ENCODE results near the gene CTNND1.

CTNND1 gene

DNA sequence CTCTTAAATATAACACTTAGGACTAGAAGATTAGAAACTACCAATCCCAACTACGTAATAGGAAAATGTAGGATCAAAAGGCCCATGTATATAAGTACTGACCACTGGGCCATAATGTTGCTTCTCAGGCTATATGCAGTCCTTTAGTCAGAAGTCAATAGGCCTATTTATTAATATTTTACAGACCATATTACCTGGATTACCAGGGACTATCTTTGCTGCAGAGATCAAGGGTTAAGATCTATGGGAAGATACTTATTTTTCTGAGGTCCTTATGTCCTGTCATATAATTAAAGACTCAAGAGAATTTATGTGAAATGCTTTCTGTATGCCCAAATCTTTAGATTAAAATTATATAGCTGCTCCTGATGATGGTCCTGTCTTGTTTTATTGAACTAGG, 57.2 kb downstream of the CTNND1 start:
- no peak overlapping the region for H3K27ac ChIP-seq (ENCODE audit: low read depth, low read length)
- H4K20me1 ChIP-seq (ENCODE audit: low read depth, low read length), result no peaks in the 10 kb centered on the region
- TF ChIP-seq EZH2phosphoT487 (conservative IDR thresholded peaks at IDR 0.05; ENCODE audit: low read length), result no peak
- TF ChIP-seq, protein P1, sequence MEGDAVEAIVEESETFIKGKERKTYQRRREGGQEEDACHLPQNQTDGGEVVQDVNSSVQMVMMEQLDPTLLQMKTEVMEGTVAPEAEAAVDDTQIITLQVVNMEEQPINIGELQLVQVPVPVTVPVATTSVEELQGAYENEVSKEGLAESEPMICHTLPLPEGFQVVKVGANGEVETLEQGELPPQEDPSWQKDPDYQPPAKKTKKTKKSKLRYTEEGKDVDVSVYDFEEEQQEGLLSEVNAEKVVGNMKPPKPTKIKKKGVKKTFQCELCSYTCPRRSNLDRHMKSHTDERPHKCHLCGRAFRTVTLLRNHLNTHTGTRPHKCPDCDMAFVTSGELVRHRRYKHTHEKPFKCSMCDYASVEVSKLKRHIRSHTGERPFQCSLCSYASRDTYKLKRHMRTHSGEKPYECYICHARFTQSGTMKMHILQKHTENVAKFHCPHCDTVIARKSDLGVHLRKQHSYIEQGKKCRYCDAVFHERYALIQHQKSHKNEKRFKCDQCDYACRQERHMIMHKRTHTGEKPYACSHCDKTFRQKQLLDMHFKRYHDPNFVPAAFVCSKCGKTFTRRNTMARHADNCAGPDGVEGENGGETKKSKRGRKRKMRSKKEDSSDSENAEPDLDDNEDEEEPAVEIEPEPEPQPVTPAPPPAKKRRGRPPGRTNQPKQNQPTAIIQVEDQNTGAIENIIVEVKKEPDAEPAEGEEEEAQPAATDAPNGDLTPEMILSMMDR (IDR thresholded peaks at IDR 0.05; ENCODE audit: insufficient read depth, low read length, poor library complexity, severe bottlenecking), result no peak
- H3K4me2 ChIP-seq (ENCODE audit: low read depth, low read length, poor library complexity, severe bottlenecking), result no peak overlapping the region
- H3K36me3 ChIP-seq (ENCODE audit: low read length), result no peaks in the 10 kb centered on the region
- no peak overlapping the region for H2AFZ ChIP-seq (ENCODE audit: low read depth, low read length, severe bottlenecking)
- no peak overlapping the region for H3K9ac ChIP-seq (ENCODE audit: low read length)
- no peak overlapping the region for H3K4me3 ChIP-seq (ENCODE audit: insufficient read depth, low read length, poor library complexity, severe bottlenecking)
- no peaks in the 10 kb centered on the region for H3K27me3 ChIP-seq (ENCODE audit: low read length)
- H3K9me2 ChIP-seq (replicated peaks; ENCODE audit: insufficient read depth, low read length), result no peaks in the 10 kb centered on the region
- H3F3A ChIP-seq (ENCODE audit: insufficient read depth), result no peaks in the 10 kb centered on the region
- no peaks in the 10 kb centered on the region for H3K79me2 ChIP-seq (ENCODE audit: insufficient read depth, low read length)
- no peaks in the 10 kb centered on the region for H3K9me3 ChIP-seq (ENCODE audit: insufficient read depth, low read length)

- no peaks in the 10 kb centered on the region for H3K36me3 ChIP-seq (ENCODE audit: low read length)
- no peak for TF ChIP-seq EZH2phosphoT487 (conservative IDR thresholded peaks at IDR 0.05; ENCODE audit: low read length)
- TF ChIP-seq, protein P1 (IDR thresholded peaks at IDR 0.05; ENCODE audit: insufficient read depth, low read length, poor library complexity, severe bottlenecking), result no peak
- no peaks in the 10 kb centered on the region for H3K27me3 ChIP-seq (ENCODE audit: low read length)
- no peaks in the 10 kb centered on the region for H3K9me2 ChIP-seq (replicated peaks; ENCODE audit: insufficient read depth, low read length)
- no peak overlapping the region for H3K9ac ChIP-seq (ENCODE audit: low read length)
- no peaks in the 10 kb centered on the region for H3F3A ChIP-seq (ENCODE audit: insufficient read depth)
- H4K20me1 ChIP-seq (ENCODE audit: low read depth, low read length), result no peaks in the 10 kb centered on the region
- H3K79me2 ChIP-seq (ENCODE audit: insufficient read depth, low read length), result no peaks in the 10 kb centered on the region
- no peak overlapping the region for H3K4me2 ChIP-seq (ENCODE audit: low read depth, low read length, poor library complexity, severe bottlenecking)
- H3K9me3 ChIP-seq (ENCODE audit: insufficient read depth, low read length), result no peaks in the 10 kb centered on the region
- no peak overlapping the region for H2AFZ ChIP-seq (ENCODE audit: low read depth, low read length, severe bottlenecking)
- H3K27ac ChIP-seq (ENCODE audit: low read depth, low read length), result no peak overlapping the region
- no peak overlapping the region for H3K4me3 ChIP-seq (ENCODE audit: insufficient read depth, low read length, poor library complexity, severe bottlenecking)
Measured at GRCh38 chr11:57819252-57819979, 57.8 kb downstream of the CTNND1 start.

DNA sequence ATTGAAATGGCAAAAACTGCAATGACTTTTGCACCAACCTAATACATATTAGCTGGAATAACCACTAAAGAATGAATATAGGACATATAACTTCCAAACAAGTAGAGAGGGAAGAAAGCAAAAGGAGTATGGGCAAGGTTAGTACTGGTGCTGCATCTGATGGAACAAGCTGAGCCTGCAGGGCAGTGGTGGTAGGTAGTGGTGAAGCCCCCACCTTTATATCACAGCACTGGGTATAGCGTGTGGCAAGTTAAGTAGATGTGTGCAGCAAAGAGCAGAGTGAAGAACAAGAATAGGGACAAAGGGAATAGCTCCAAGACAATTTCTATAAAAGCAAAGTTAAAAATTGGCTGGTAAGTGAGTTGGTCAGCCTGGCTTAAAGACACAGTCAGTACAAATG, 62.3 kb downstream of the CTNND1 start:
- no peak overlapping the region for H3K4me2 ChIP-seq (ENCODE audit: low read depth, low read length, poor library complexity, severe bottlenecking)

More for the DNA sequence above, 62.3 kb downstream of the CTNND1 start:
- no peak overlapping the region for H2AFZ ChIP-seq (ENCODE audit: low read depth, low read length, severe bottlenecking)
- no peak overlapping the region for H3K4me3 ChIP-seq (ENCODE audit: insufficient read depth, low read length, poor library complexity, severe bottlenecking)
- H3F3A ChIP-seq (ENCODE audit: insufficient read depth), result no peaks in the 10 kb centered on the region
- H3K27me3 ChIP-seq (ENCODE audit: low read length), result no peaks in the 10 kb centered on the region
- H3K27ac ChIP-seq (ENCODE audit: low read depth, low read length), result no peak overlapping the region
- no peaks in the 10 kb centered on the region for H4K20me1 ChIP-seq (ENCODE audit: low read depth, low read length)
- no peaks in the 10 kb centered on the region for H3K36me3 ChIP-seq (ENCODE audit: low read length)
- no peaks in the 10 kb centered on the region for H3K79me2 ChIP-seq (ENCODE audit: insufficient read depth, low read length)
- TF ChIP-seq, protein P1 (IDR thresholded peaks at IDR 0.05; ENCODE audit: insufficient read depth, low read length, poor library complexity, severe bottlenecking), result no peak
- no peak for TF ChIP-seq EZH2phosphoT487 (conservative IDR thresholded peaks at IDR 0.05; ENCODE audit: low read length)
- H3K9me2 ChIP-seq (replicated peaks; ENCODE audit: insufficient read depth, low read length), result no peaks in the 10 kb centered on the region
- H3K9me3 ChIP-seq (ENCODE audit: insufficient read depth, low read length), result no peaks in the 10 kb centered on the region
- no peak overlapping the region for H3K9ac ChIP-seq (ENCODE audit: low read length)

Measured in SU-DHL-6 (cell line).